ENCODE data around the gene G6PC2.
"Not testable (repeated sequence)": the region's sequence is repeated elsewhere in the genome, so short reads cannot be mapped to it uniquely, and the experiment has no call there.

G6PC2 gene

GRCh38 chr2:168901003-168901402 is at the start of gene G6PC2:
G6PC2 (plus strand) TSS chr2:168901291; CDS start chr2:168901332, 41 bp downstream.
- DNase-seq, result no peak

GRCh38 chr2:168851674-168852320 is 49.3 kb upstream of the G6PC2 start:
- no peak for DNase-seq

GRCh38 chr2:168852481-168852880 is 48.6 kb upstream of the G6PC2 start:
- no peak for DNase-seq

GRCh38 chr2:168853471-168853870 is 47.6 kb upstream of the G6PC2 start:
- no peak for DNase-seq

DNA sequence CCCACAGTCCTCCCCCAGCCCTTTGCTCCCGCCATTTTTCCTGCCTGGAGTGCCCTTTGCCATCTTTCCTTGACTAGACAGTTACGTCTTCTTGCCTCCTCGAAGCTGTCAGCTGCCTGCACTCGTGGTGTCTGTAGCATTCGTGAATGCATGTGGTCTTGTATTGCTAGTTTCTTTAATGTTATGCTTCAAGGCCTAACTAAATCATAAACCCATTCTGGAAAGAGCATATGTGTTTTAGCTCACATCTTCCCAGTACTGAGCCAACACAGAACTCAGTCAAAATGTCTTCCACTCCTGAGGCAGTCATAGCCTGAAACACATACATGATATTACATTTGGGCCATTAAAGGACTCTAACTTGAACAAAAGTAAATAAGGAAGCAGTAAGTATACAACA is 46.4 kb upstream of the G6PC2 start:
- DNase-seq, result no peak

DNA sequence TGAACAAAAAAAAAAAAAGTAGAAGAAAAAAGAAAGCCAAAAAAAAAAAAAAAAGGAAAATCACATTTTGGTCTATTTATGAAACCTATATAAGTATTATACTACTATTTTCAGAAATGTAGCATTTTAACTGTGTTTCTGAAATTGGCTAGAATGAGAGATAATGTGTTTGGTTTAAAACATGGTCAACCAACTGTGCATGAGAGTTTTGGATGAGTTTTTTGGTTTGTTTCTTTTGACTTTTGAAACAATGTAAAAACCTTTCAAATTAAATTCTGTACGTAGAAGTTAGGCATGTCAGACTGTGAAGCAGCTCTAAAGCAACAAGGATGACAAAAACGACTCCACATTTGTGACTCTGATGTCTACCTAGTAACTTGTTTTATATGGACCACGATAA is 45.5 kb upstream of the G6PC2 start:
- DNase-seq, result no peak

GRCh38 chr2:168858146-168858545 is 42.9 kb upstream of the G6PC2 start:
- DNase-seq, result no peak

DNA sequence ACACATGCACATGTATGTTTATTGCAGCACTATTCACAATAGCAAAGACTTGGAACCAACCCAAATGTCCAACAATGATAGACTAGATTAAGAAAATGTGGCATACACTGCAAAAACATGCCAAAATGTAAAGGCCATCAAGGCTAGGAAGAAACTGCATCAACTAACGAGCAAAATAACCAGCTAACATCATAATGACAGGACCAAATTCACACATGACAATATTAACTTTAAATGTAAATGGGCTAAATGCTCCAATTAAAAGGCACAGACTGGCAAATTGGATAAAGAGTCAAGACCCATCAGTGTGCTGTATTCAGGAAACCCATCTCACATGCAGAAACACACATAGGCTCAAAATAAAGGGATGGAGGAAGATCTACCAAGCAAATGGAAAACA is 33.9 kb upstream of the G6PC2 start:
- not testable (repeated sequence) for DNase-seq

GRCh38 chr2:168870369-168870768 is 30.7 kb upstream of the G6PC2 start:
- not testable (repeated sequence) for DNase-seq

DNA sequence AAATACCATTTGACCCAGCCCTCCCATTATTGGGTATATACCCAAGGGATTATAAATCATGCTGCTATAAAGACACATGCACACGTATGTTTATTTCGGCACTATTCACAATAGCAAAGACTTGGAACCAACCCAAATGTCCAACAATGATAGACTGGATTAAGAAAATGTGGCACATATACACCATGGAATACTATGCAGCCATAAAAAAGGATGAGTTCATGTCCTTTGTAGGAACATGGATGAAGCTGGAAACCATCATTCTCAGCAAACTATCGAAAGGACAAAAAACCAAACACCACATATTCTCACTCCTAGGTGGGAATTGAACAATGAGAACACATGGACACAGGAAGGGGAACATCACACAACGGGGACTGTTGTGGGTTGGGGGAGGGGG is 30.3 kb upstream of the G6PC2 start:
- not testable (repeated sequence) for DNase-seq

DNA sequence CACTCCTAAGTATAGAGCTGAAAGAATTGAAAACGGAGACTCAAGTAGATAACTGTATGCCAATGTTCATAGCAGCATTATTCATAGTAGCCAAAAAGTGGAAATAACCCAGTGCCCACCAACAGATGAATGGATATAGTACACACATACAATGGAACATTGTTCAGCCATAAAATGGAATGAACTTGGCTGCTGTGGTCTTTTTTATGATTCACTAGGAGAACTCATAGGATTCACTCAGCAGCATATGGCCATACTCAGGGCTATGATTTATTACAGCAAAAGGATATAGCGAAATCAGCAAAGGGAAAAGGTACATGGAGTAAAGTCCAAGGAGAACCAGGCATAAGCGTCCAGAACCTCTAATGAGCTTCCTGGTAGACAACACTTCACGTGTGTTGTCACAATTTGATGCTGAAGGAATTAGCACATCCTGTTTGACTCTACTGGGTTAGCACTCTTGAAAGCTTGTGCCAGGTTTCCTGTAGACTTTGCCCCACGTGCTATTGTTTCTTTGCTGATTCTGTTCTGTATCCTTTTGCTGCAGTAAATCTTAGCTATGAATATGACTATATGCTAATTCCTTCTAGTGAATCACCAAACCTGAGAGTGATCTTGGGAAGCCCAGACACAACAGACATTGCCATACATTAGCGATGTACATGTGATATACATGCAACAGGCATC is 26.6 kb upstream of the G6PC2 start:
- DNase-seq, result no peak

DNA sequence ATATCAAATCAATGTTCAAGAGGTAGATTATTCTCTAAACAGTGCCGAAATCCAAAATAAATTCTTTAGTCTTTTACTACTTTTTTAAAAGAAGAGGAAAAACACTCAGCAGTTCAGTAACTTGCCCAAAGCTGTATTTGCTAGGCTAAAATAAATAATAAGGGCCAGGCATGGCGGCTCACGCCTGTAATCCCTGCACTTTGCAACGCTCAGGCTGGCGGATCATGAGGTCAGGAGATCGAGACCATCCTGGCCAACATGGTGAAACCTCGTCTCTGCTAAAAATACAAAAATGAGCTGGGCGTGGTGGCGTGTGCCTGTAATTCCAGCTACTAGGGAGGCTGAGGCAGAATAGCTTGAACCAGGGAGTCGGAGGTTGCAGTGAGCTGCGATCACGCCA is 18.9 kb upstream of the G6PC2 start:
- DNase-seq, result not testable (repeated sequence)

DNA sequence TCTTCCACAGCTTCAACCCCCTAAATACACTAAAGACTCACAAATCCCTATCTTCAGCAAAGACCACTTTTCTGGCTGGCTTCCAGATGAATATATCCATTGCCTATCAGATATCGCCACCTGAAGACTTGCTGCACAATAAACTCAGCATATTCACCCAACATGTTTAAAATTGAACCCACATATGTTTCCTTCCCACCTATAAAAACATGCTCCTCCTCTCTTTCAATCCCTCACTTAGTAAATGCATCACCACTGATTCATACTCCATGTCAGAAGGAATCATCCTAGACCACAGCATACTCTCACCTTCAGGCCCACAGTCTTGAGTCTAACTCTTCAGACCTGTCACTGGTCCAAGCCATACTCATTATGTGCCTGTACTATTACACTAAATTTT is 16.1 kb upstream of the G6PC2 start:
- no peak for DNase-seq

DNA sequence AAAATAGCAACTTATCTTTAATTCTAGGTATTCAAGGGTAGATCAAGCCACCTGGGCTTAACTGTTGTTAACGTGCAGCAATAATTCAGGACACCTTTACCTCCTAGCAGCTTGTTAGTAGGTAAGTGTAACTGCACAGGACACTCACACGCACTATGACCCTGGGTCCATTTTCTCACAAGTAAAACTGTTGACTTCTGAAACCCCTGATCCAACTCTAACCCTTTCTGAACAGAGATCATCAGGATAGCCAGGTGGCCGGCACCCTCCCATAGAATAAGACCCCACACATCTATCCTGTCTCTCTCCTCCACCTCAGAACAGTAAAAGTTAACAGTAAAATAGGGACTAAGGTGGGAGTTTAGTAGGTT is 11.5 kb upstream of the G6PC2 start:
- DNase-seq, result no peak

- DNase-seq, result peak; percentile 81
Observed at GRCh38 chr2:168890006-168890782, 10.9 kb upstream of the G6PC2 start, which contains the start of gene SPC25. SPC25 (minus strand) TSS chr2:168890430; CDS start chr2:168889519, 911 bp downstream.

- DNase-seq, result no peak
Observed at GRCh38 chr2:168892327-168892726, 8.8 kb upstream of the G6PC2 start.

GRCh38 chr2:168894101-168894500 is 7.0 kb upstream of the G6PC2 start:
- DNase-seq, result no peak

DNA sequence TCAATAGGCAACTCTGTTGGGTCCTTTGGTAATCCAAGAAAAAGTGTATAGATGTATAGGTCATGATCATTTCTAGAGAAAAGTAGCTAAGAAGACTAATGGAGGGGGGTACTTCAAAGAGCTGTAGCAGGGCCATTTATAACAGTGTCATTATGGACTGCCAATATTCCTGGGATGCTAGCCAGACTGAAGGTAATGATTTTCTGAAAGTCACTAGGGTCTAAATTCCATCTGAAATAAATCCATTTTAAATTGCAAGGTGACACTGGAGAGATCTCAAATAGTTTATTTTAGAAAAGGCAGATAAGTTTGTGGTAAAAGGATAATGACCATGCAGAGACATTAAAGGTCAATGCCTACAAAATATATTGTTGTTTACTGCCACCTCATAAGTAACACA is 6.4 kb upstream of the G6PC2 start:
- DNase-seq, result no peak

- DNase-seq, result no peak
Observed at GRCh38 chr2:168895771-168896170, 5.3 kb upstream of the G6PC2 start.

- no peak for DNase-seq
Observed at GRCh38 chr2:168896783-168897182, 4.3 kb upstream of the G6PC2 start.

DNA sequence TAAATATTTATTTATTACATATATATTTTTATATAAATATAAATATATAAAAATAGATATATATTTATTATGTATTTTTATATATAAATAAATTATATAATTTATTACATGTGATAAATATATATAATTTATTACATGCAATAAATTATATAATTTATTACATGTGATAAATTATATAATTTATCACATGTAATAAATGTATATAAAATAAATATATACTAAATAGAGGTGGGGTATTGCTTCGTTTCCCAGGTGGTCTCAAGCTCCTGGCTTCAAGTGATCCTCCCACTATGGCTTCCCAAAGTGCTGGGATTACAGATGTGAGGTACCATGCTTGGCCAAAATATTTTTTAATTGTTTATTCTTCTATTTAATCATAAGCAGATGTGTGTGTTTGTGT is 3.6 kb upstream of the G6PC2 start:
- no peak for DNase-seq

DNA sequence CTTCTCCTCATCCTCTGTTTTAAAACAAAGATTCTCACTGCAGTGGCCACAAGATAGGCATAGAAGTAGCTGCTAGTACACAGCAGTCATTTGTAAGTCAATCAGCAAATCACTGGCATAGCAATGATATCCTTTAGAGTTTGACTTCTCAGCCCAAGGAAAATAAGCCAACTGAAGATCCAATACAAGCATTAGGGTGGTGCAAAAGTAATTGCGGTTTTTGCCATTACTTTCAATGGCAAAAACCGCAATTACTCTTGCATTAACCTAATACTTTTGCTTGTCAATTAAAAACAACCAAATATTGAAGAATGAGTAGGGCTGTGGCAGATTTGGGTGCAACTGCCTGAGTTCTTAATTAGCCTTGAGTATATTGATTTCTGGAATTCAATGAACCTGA is 2.8 kb downstream of the G6PC2 start:
- DNase-seq, result no peak

DNA sequence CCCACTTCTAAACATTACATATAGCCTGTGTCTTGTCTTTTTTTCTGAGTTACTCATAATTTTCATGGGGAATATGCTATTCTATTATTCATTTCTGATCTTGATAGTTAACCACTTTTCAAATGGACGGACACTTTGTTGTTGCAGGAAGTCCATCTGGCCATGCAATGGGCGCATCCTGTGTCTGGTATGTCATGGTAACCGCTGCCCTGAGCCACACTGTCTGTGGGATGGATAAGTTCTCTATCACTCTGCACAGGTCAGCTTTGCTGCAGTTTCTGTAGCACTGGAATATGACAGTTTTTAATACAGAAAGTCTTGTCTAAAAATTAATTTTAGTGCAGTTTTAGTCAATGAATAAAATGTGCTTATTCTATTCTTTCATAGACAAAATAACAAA is 3.3 kb downstream of the G6PC2 start:
- DNase-seq, result no peak

All from stimulated activated CD4-positive, alpha-beta T cell treated with anti-CD3 and anti-CD28 coated beads, Interleukin-4, amount 100 ng/mL, for 1 hour (primary cell).